SH-SY5Y (cell line): ENCODE measurements around the gene TCF4.

Source experiments
- GATA2 ChIP-seq: IDR thresholded peaks from 2 replicates; pipeline ENCODE4 v1.6.1; 2011; ENCODE audit warnings: mild to moderate bottlenecking, low read depth, low read length
- GATA3 ChIP-seq: IDR thresholded peaks from 2 replicates; pipeline ENCODE4 v1.6.1; 2011; ENCODE audit warnings: low read depth, mild to moderate bottlenecking, low read length, moderate library complexity

The TCF4 gene

GRCh38 chr18:55258088-55258487, 329.9 kb downstream of the TCF4 start:
- TF ChIP-seq GATA2 (no peak), GATA3 (no peak)

- TF ChIP-seq GATA3: peak; percentile 93
- TF ChIP-seq GATA2: peak; percentile 98
Measured at GRCh38 chr18:55256929-55257289, 331.1 kb downstream of the TCF4 start.

- TF ChIP-seq GATA2: no peak
- TF ChIP-seq GATA3: no peak
Measured at GRCh38 chr18:55256226-55256928, 331.6 kb downstream of the TCF4 start.

GRCh38 chr18:55253814-55254213, 334.2 kb downstream of the TCF4 start:
- no peak for TF ChIP-seq GATA3
- TF ChIP-seq GATA2: no peak

- TF ChIP-seq GATA2 (no peak), GATA3 (no peak)
Measured at GRCh38 chr18:55252901-55253300, 335.1 kb downstream of the TCF4 start.

- TF ChIP-seq GATA3: no peak
Measured at GRCh38 chr18:55252053-55252675, 335.8 kb downstream of the TCF4 start.

GRCh38 chr18:55251254-55251971, 336.6 kb downstream of the TCF4 start:
- TF ChIP-seq GATA3: no peak
- TF ChIP-seq GATA2: no peak

GRCh38 chr18:55250768-55251173, 337.2 kb downstream of the TCF4 start:
- no peak for TF ChIP-seq GATA3
- TF ChIP-seq GATA2: no peak

GRCh38 chr18:55249550-55249949, 338.4 kb downstream of the TCF4 start:
- TF ChIP-seq GATA3: no peak

GRCh38 chr18:55248495-55248894, 339.5 kb downstream of the TCF4 start:
- TF ChIP-seq GATA2: no peak
- TF ChIP-seq GATA3: no peak

GRCh38 chr18:55247032-55247431, 341.0 kb downstream of the TCF4 start:
- TF ChIP-seq GATA2 (no peak), GATA3 (no peak)

GRCh38 chr18:55246278-55246677, 341.7 kb downstream of the TCF4 start:
- TF ChIP-seq GATA3 (no peak), GATA2 (no peak)

- TF ChIP-seq GATA2: no peak
- no peak for TF ChIP-seq GATA3
Measured at GRCh38 chr18:55245211-55245614, 342.8 kb downstream of the TCF4 start.

- TF ChIP-seq GATA3 (no peak), GATA2 (no peak)
Measured at GRCh38 chr18:55244546-55244945, 343.4 kb downstream of the TCF4 start.

- TF ChIP-seq GATA2 (no peak), GATA3 (no peak)
Measured at GRCh38 chr18:55243857-55244256, 344.1 kb downstream of the TCF4 start.

- no peak for TF ChIP-seq GATA2
- TF ChIP-seq GATA3: no peak
Measured at GRCh38 chr18:55243255-55243654, 344.7 kb downstream of the TCF4 start.
